SU-DHL-6 (cell line): Measurements from ENCODE around the gene RNF220.

ENCODE experiments used
- H2AFZ ChIP-seq: fragments of 200-600 bp; sonication (generic); 2 replicates; pipeline ENCODE4 v1.6.1; 2014; ENCODE audit warnings: low read depth, mild to moderate bottlenecking, moderate library complexity, mixed read lengths, antibody characterized with exemption, low read length; ENCODE audit not compliant: severe bottlenecking
- H3F3A ChIP-seq: fragments of 200-600 bp; shearing (Covaris generic); 2 replicates; pipeline ENCODE4 v1.6.0; 2016; ENCODE audit warnings: antibody characterized with exemption, mild to moderate bottlenecking; ENCODE audit not compliant: insufficient read depth
- H3K27ac ChIP-seq: fragments of 200-600 bp; sonication (generic); 2 replicates; pipeline ENCODE4 v1.5.1; 2016; ENCODE audit warnings: low read depth, mild to moderate bottlenecking, low read length, moderate library complexity, mixed read lengths
- H3K27me3 ChIP-seq: fragments of 200-600 bp; sonication (generic), shearing (Covaris generic); 2 replicates; pipeline ENCODE4 v1.6.0; 2014; ENCODE audit warnings: mild to moderate bottlenecking, low read length
- H3K36me3 ChIP-seq: fragments of 200-600 bp; sonication (generic); 2 replicates; pipeline ENCODE4 v1.6.1; 2014; ENCODE audit warnings: mild to moderate bottlenecking, low read length, mixed read lengths
- H3K4me2 ChIP-seq: fragments of 300-600, 200-600 bp; shearing (Covaris generic), sonication (generic); 2 replicates; pipeline ENCODE4 v1.6.0; 2014; ENCODE audit warnings: low read length, low read depth, mild to moderate bottlenecking; ENCODE audit not compliant: poor library complexity, severe bottlenecking
- H3K4me3 ChIP-seq: fragments of 200-600 bp; sonication (generic); 2 replicates; pipeline ENCODE4 v1.5.1; 2014; ENCODE audit warnings: antibody characterized with exemption, low read length, mild to moderate bottlenecking, mixed read lengths; ENCODE audit not compliant: insufficient read depth, poor library complexity, severe bottlenecking
- H3K79me2 ChIP-seq: fragments of 200-600 bp; sonication (generic); 2 replicates; pipeline ENCODE4 v1.6.1; 2014; ENCODE audit warnings: mild to moderate bottlenecking, low read length, moderate library complexity; ENCODE audit not compliant: insufficient read depth
- H3K9ac ChIP-seq: fragments of 200-600 bp; sonication (generic); 2 replicates; pipeline ENCODE4 v1.7.0; 2014; ENCODE audit warnings: mild to moderate bottlenecking, low read length
- H3K9me2 ChIP-seq: fragments of 200-600 bp; sonication (generic); replicated peaks from 2 replicates; pipeline ENCODE4 v1.6.1; 2014; ENCODE audit warnings: low read length; ENCODE audit not compliant: insufficient read depth
- H3K9me3 ChIP-seq: fragments of 200-600 bp; sonication (generic); 2 replicates; pipeline ENCODE4 v1.6.1; 2014; ENCODE audit warnings: low read length, mixed read lengths; ENCODE audit not compliant: insufficient read depth
- H4K20me1 ChIP-seq: fragments of 200-600 bp; sonication (generic); 2 replicates; pipeline ENCODE4 v1.6.1; 2014; ENCODE audit warnings: low read depth, mild to moderate bottlenecking, antibody characterized with exemption, low read length, moderate library complexity, mixed read lengths
- EZH2phosphoT487 ChIP-seq: fragments of 200-600 bp; sonication (generic), shearing (Covaris generic); conservative IDR thresholded peaks from 2 replicates; pipeline ENCODE4 v1.6.1; 2018; ENCODE audit warnings: mild to moderate bottlenecking, antibody characterized with exemption, low read length, moderate library complexity, mixed read lengths
- TF ChIP-seq, protein P1 (sequence below): fragments of 200-600 bp; sonication (generic); IDR thresholded peaks from one replicate; pipeline ENCODE4 v1.5.1; 2017; ENCODE audit warnings: antibody characterized with exemption, mild to moderate bottlenecking, low read length, moderate library complexity; ENCODE audit not compliant: insufficient read depth, poor library complexity, severe bottlenecking

Gene RNF220

GRCh38 chr1:44505210-44505993 is 100.3 kb downstream of the RNF220 start:
- H3K9me2 ChIP-seq: no peaks in the 10 kb centered on the region
- no peak overlapping the region for H2AFZ ChIP-seq
- no peak overlapping the region for H3K9ac ChIP-seq
- H3K4me2 ChIP-seq: no peak overlapping the region
- no peaks in the 10 kb centered on the region for H3K36me3 ChIP-seq
- H3F3A ChIP-seq: no peaks in the 10 kb centered on the region
- H3K27ac ChIP-seq: no peak overlapping the region
- no peaks in the 10 kb centered on the region for H4K20me1 ChIP-seq
- H3K27me3 ChIP-seq: no peaks in the 10 kb centered on the region
- H3K79me2 ChIP-seq: no peaks in the 10 kb centered on the region
- TF ChIP-seq EZH2phosphoT487: no peak
- TF ChIP-seq, protein P1, sequence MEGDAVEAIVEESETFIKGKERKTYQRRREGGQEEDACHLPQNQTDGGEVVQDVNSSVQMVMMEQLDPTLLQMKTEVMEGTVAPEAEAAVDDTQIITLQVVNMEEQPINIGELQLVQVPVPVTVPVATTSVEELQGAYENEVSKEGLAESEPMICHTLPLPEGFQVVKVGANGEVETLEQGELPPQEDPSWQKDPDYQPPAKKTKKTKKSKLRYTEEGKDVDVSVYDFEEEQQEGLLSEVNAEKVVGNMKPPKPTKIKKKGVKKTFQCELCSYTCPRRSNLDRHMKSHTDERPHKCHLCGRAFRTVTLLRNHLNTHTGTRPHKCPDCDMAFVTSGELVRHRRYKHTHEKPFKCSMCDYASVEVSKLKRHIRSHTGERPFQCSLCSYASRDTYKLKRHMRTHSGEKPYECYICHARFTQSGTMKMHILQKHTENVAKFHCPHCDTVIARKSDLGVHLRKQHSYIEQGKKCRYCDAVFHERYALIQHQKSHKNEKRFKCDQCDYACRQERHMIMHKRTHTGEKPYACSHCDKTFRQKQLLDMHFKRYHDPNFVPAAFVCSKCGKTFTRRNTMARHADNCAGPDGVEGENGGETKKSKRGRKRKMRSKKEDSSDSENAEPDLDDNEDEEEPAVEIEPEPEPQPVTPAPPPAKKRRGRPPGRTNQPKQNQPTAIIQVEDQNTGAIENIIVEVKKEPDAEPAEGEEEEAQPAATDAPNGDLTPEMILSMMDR: no peak
- no peaks in the 10 kb centered on the region for H3K9me3 ChIP-seq
- H3K4me3 ChIP-seq: no peak overlapping the region

GRCh38 chr1:44507490-44508396 is 102.7 kb downstream of the RNF220 start:
- Histone ChIP-seq H3K36me3 (no peaks in the 10 kb centered on the region), H3K9me3 (no peaks in the 10 kb centered on the region), H3F3A (no peaks in the 10 kb centered on the region), H2AFZ (no peak overlapping the region), H3K27me3 (no peaks in the 10 kb centered on the region), H3K9me2 (no peaks in the 10 kb centered on the region), H3K79me2 (no peaks in the 10 kb centered on the region), H3K27ac (no peak overlapping the region), H3K4me3 (no peak overlapping the region), H3K9ac (no peak overlapping the region), H3K4me2 (no peak overlapping the region), H4K20me1 (no peaks in the 10 kb centered on the region)
- no peak for TF ChIP-seq EZH2phosphoT487
- TF ChIP-seq, protein P1: no peak

- no peaks in the 10 kb centered on the region for H4K20me1 ChIP-seq
- no peaks in the 10 kb centered on the region for H3K36me3 ChIP-seq
- H3K27me3 ChIP-seq: no peaks in the 10 kb centered on the region
- no peak overlapping the region for H3K27ac ChIP-seq
- no peaks in the 10 kb centered on the region for H3K9me2 ChIP-seq
- H3K9ac ChIP-seq: no peak overlapping the region
- H3K79me2 ChIP-seq: no peaks in the 10 kb centered on the region
- H2AFZ ChIP-seq: no peak overlapping the region
- TF ChIP-seq, protein P1: no peak
- TF ChIP-seq EZH2phosphoT487: no peak
- no peaks in the 10 kb centered on the region for H3K9me3 ChIP-seq
- H3F3A ChIP-seq: no peaks in the 10 kb centered on the region
- no peak overlapping the region for H3K4me3 ChIP-seq
- no peak overlapping the region for H3K4me2 ChIP-seq
Measured at GRCh38 chr1:44508397-44508745, 103.3 kb downstream of the RNF220 start.
